HEK293 (cell line): ENCODE results near the gene SOAT2.

Experiments used
- CTCF ChIP-seq: fragments of 450-650 bp; formaldehyde crosslinking; IDR thresholded peaks from 2 replicates; pipeline ENCODE4 v1.5.1; 2016; ENCODE audit warnings: missing biosample characterization, missing genetic modification characterization
- GFI1B ChIP-seq: fragments of 450-650 bp; formaldehyde crosslinking; IDR thresholded peaks from 2 replicates; pipeline ENCODE4 v1.5.1; 2016; ENCODE audit warnings: missing biosample characterization, missing genetic modification characterization
- SETDB1 ChIP-seq: IDR thresholded peaks from one replicate; pipeline ENCODE4 v1.6.1; 2017; ENCODE audit warnings: mild to moderate bottlenecking, low read length, moderate library complexity, mixed read lengths; ENCODE audit not compliant: insufficient read length
- ZBTB44 ChIP-seq: fragments of 450-650 bp; IDR thresholded peaks from 2 replicates; pipeline ENCODE4 v1.5.1; 2018; ENCODE audit warnings: missing biosample characterization, mild to moderate bottlenecking, missing genetic modification characterization
- ZNF112 ChIP-seq: fragments of 450-650 bp; formaldehyde crosslinking; IDR thresholded peaks from 2 replicates; pipeline ENCODE4 v1.5.0; 2017; ENCODE audit warnings: missing biosample characterization, missing genetic modification characterization
- ZNF114 ChIP-seq: fragments of 450-650 bp; formaldehyde crosslinking; IDR thresholded peaks from 2 replicates; pipeline ENCODE4 v1.5.0; 2017; ENCODE audit warnings: missing biosample characterization, missing genetic modification characterization
- ZNF423 ChIP-seq: fragments of 450-650 bp; formaldehyde crosslinking; IDR thresholded peaks from 2 replicates; pipeline ENCODE4 v1.5.1; 2016; ENCODE audit warnings: missing biosample characterization, missing genetic modification characterization
- ZNF548 ChIP-seq: fragments of 450-650 bp; formaldehyde crosslinking; IDR thresholded peaks from 2 replicates; pipeline ENCODE4 v1.5.1; 2016; ENCODE audit warnings: missing biosample characterization, missing genetic modification characterization

GRCh38 chr12:53118751-53119300 lies 15.5 kb downstream of the SOAT2 start:
- TF ChIP-seq CTCF = no peak
- TF ChIP-seq ZNF423 = no peak
- TF ChIP-seq ZNF548 (tag by site-specific recombination) = no peak
- no peak for TF ChIP-seq ZBTB44
- no peak for TF ChIP-seq GFI1B (tag by site-specific recombination)
- no peak for TF ChIP-seq ZNF112 (tag by site-specific recombination)
- TF ChIP-seq SETDB1 = no peak
- no peak for TF ChIP-seq ZNF114 (tag by site-specific recombination)
